GM23338 (cell line): ENCODE data around the gene AGXT.

Experiments
- CREB1 ChIP-seq: fragments of 250-450 bp; sonication (Bioruptor Pico); IDR thresholded peaks from 2 replicates; pipeline ENCODE4 v1.5.0; 2020; ENCODE audit warnings: low read depth, mild to moderate bottlenecking, moderate library complexity
- EZH2phosphoT487 ChIP-seq: fragments of 200-600 bp; sonication (generic); IDR thresholded peaks from one replicate; pipeline ENCODE4 v1.8.1; 2018; ENCODE audit warnings: antibody characterized with exemption; ENCODE audit not compliant: unreplicated experiment
- JUNB ChIP-seq: IDR thresholded peaks from one replicate; pipeline ENCODE4 v1.6.1; 2016; ENCODE audit warnings: antibody characterized with exemption; ENCODE audit not compliant: unreplicated experiment
- POLR2AphosphoS5 ChIP-seq: IDR thresholded peaks from 2 replicates; pipeline ENCODE4 v1.6.1; 2016; ENCODE audit warnings: antibody characterized with exemption, low read depth
- TF ChIP-seq, protein P1 (sequence below), 2 experiments: fragments of 200-600 bp in 1 of 2; sonication (generic) in 1 of 2; conservative IDR thresholded peaks; 2 replicates each; pipeline versions ENCODE4 v1.5.1 to v1.6.1; 2016 to 2017; ENCODE audit warnings: antibody characterized with exemption in 2 of 2, low read depth in 2 of 2, mild to moderate bottlenecking in 2 of 2, moderate library complexity in 1 of 2

GRCh38 chr2:240858321-240858720 is 10.3 kb upstream of the AGXT start:
- TF ChIP-seq POLR2AphosphoS5 (no peak), JUNB (no peak), CREB1 (CRISPR knock-in tag) (no peak), EZH2phosphoT487 (no peak)
- TF ChIP-seq, protein P1, sequence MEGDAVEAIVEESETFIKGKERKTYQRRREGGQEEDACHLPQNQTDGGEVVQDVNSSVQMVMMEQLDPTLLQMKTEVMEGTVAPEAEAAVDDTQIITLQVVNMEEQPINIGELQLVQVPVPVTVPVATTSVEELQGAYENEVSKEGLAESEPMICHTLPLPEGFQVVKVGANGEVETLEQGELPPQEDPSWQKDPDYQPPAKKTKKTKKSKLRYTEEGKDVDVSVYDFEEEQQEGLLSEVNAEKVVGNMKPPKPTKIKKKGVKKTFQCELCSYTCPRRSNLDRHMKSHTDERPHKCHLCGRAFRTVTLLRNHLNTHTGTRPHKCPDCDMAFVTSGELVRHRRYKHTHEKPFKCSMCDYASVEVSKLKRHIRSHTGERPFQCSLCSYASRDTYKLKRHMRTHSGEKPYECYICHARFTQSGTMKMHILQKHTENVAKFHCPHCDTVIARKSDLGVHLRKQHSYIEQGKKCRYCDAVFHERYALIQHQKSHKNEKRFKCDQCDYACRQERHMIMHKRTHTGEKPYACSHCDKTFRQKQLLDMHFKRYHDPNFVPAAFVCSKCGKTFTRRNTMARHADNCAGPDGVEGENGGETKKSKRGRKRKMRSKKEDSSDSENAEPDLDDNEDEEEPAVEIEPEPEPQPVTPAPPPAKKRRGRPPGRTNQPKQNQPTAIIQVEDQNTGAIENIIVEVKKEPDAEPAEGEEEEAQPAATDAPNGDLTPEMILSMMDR (conservative IDR thresholded peaks at IDR 0.05; ENCODE audit: low read depth in 2 of 2): no peak
